HG03439 (cell line): ENCODE results near the gene CDK14.
A peak's percentile ranks its signal among the peaks of the same experiment; 100 is the strongest.
"Not testable (repeated sequence)": the region's sequence is repeated elsewhere in the genome, so short reads cannot be mapped to it uniquely, and the experiment has no call there.

Source experiments
- ATAC-seq: cut with Tn5 transposase; IDR thresholded peaks from one replicate; pipeline ENCODE4 v1.9.1; 2021; ENCODE audit warnings: mild to moderate bottlenecking, moderate library complexity; ENCODE audit not compliant: unreplicated experiment

The CDK14 gene

GRCh38 chr7:90877201-90877600 lies 281.1 kb downstream of the CDK14 start:
- ATAC-seq, result no peak

GRCh38 chr7:90879924-90880323 lies 283.8 kb downstream of the CDK14 start:
- no peak for ATAC-seq

GRCh38 chr7:90886416-90886815 lies 290.3 kb downstream of the CDK14 start:
- ATAC-seq, result no peak

- no peak for ATAC-seq
Measured at GRCh38 chr7:90889210-90889609, 293.1 kb downstream of the CDK14 start.

GRCh38 chr7:90889644-90890043 lies 293.5 kb downstream of the CDK14 start:
- no peak for ATAC-seq

GRCh38 chr7:90891529-90891928 lies 295.4 kb downstream of the CDK14 start:
- ATAC-seq, result no peak

- peak; percentile 83 for ATAC-seq
Measured at GRCh38 chr7:90892213-90892612, 296.1 kb downstream of the CDK14 start.

GRCh38 chr7:90894122-90894521 lies 298.0 kb downstream of the CDK14 start:
- no peak for ATAC-seq

- no peak for ATAC-seq
Measured at GRCh38 chr7:90896458-90896857, 300.3 kb downstream of the CDK14 start.

- no peak for ATAC-seq
Measured at GRCh38 chr7:90897961-90898469, 301.9 kb downstream of the CDK14 start.

- ATAC-seq, result no peak
Measured at GRCh38 chr7:90900628-90901356, 304.7 kb downstream of the CDK14 start.

- ATAC-seq, result no peak
Measured at GRCh38 chr7:90903841-90904240, 307.7 kb downstream of the CDK14 start.

- ATAC-seq, result no peak
Measured at GRCh38 chr7:90910136-90910535, 314.0 kb downstream of the CDK14 start.

GRCh38 chr7:90916319-90916718 lies 320.2 kb downstream of the CDK14 start:
- no peak for ATAC-seq

- ATAC-seq, result no peak
Measured at GRCh38 chr7:90917539-90917938, 321.4 kb downstream of the CDK14 start.

GRCh38 chr7:90918303-90918702 lies 322.2 kb downstream of the CDK14 start:
- ATAC-seq, result no peak

- ATAC-seq, result no peak
Measured at GRCh38 chr7:90919816-90920215, 323.7 kb downstream of the CDK14 start.

- ATAC-seq, result no peak
Measured at GRCh38 chr7:90920336-90920735, 324.2 kb downstream of the CDK14 start.

- ATAC-seq, result no peak
Measured at GRCh38 chr7:90923541-90923997, 327.4 kb downstream of the CDK14 start.

- ATAC-seq, result not testable (repeated sequence)
Measured at GRCh38 chr7:90928700-90929424, 332.7 kb downstream of the CDK14 start.

GRCh38 chr7:90931986-90932916 lies 336.1 kb downstream of the CDK14 start:
- ATAC-seq, result peak; percentile 96
